IMR-90 (cell line): ENCODE measurements around the gene PFKP. TPM values are rescaled to one million over a fixed set of nuclear protein-coding genes. Genes with fewer than 3 reads are reported as not detected.
A peak's percentile ranks its signal among the peaks of the same experiment; 100 is the strongest.

Experiments used
- ATAC-seq: fragments of 200-7000 bp; cut with Tn5 transposase; 2 replicates; pipeline ENCODE4 v1.9.1; 2020; ENCODE audit warnings: low read depth, mild to moderate bottlenecking, moderate library complexity
- BruUV-seq: library from RNA; stranded (reverse); fragments of 400-500 nt; replicated peaks from 2 replicates; lab custom pipeline; 2021; lab: Mats Ljungman, UMichigan
- CTCF ChIA-PET: fragments of 300-600 bp; formaldehyde crosslinking; extraction: SDS; loops from one replicate; lab custom pipeline; 2021; ENCODE audit warnings: antibody characterized with exemption; lab: Yijun Ruan, JAX
- POLR2A ChIA-PET: fragments of 300-600 bp; sonication (Branson Sonifier 250); formaldehyde crosslinking; loops from one replicate; lab custom pipeline; 2022; ENCODE audit warnings: antibody characterized with exemption; ENCODE audit not compliant: unreplicated experiment; lab: Charles Lee
- DNase-seq: peaks from one replicate; pipeline ENCODE4 v3.0.0; 2013
- H2AFZ ChIP-seq: replicated peaks from 2 replicates; pipeline ENCODE3; 2013; ENCODE audit warnings: low read length, mild to moderate bottlenecking; ENCODE audit not compliant: poor library complexity
- H2AK5ac ChIP-seq: 2 replicates; pipeline ENCODE4 v1.6.1; 2013; ENCODE audit warnings: low read depth, low read length, inconsistent platforms
- H2AK9ac ChIP-seq: replicated peaks from 2 replicates; pipeline ENCODE3; 2013; ENCODE audit warnings: mild to moderate bottlenecking, low read depth, low read length, moderate library complexity; ENCODE audit not compliant: poor library complexity
- H2BK120ac ChIP-seq: 2 replicates; pipeline ENCODE4 v1.6.1; 2013; ENCODE audit warnings: low read depth, low read length, inconsistent platforms
- H2BK15ac ChIP-seq: 3 replicates; pipeline ENCODE4 v1.6.1; 2013; ENCODE audit warnings: low read depth, low read length, inconsistent platforms
- H2BK20ac ChIP-seq: 2 replicates; pipeline ENCODE4 v1.6.1; 2013; ENCODE audit warnings: low read depth, mild to moderate bottlenecking, inconsistent platforms, low read length, moderate library complexity
- H2BK5ac ChIP-seq: 2 replicates; pipeline ENCODE4 v1.6.1; 2013; ENCODE audit warnings: mild to moderate bottlenecking, low read depth, low read length, inconsistent platforms; ENCODE audit not compliant: poor library complexity, severe bottlenecking
- H3K14ac ChIP-seq: replicated peaks from 2 replicates; pipeline ENCODE4 v1.6.1; 2013; ENCODE audit warnings: low read depth, low read length, inconsistent platforms
- H3K18ac ChIP-seq: 2 replicates; pipeline ENCODE4 v1.6.1; 2013; ENCODE audit warnings: low read depth, low read length, control low read depth
- H3K23ac ChIP-seq: 2 replicates; pipeline ENCODE4 v1.6.1; 2013; ENCODE audit warnings: low read depth, low read length, inconsistent platforms
- H3K27ac ChIP-seq: 2 replicates; pipeline ENCODE4 v1.5.1; 2013; ENCODE audit warnings: mild to moderate bottlenecking, control low read depth, low read length; ENCODE audit not compliant: insufficient read depth
- H3K27me3 ChIP-seq: 2 replicates; pipeline ENCODE4 v1.6.1; 2013; ENCODE audit warnings: low read length; ENCODE audit not compliant: control insufficient read depth, insufficient read depth
- H3K36me3 ChIP-seq: 2 replicates; pipeline ENCODE4 v1.6.1; 2013; ENCODE audit warnings: low read length, mixed read lengths; ENCODE audit not compliant: control insufficient read depth, insufficient read depth
- H3K4ac ChIP-seq: 2 replicates; pipeline ENCODE4 v1.6.1; 2013; ENCODE audit warnings: low read depth, low read length, inconsistent platforms
- H3K4me1 ChIP-seq: 2 replicates; pipeline ENCODE4 v1.6.1; 2013; ENCODE audit warnings: low read length, mixed read lengths; ENCODE audit not compliant: control insufficient read depth, insufficient read depth
- H3K4me2 ChIP-seq: 2 replicates; pipeline ENCODE4 v1.6.1; 2013; ENCODE audit warnings: low read depth, mild to moderate bottlenecking, control low read depth, low read length, moderate library complexity
- H3K4me3 ChIP-seq: 2 replicates; pipeline ENCODE4 v1.5.1; 2013; ENCODE audit warnings: low read depth, mild to moderate bottlenecking, control low read depth, low read length, moderate library complexity; ENCODE audit not compliant: insufficient read depth
- H3K56ac ChIP-seq: 2 replicates; pipeline ENCODE4 v1.6.1; 2013; ENCODE audit warnings: low read length, inconsistent platforms; ENCODE audit not compliant: insufficient read depth; ENCODE audit errors: extremely low read depth
- H3K79me1 ChIP-seq, 2 experiments: 2 replicates each; pipeline ENCODE4 v1.6.1; 2013; ENCODE audit warnings: low read length in 2 of 2, inconsistent platforms in 1 of 2, low read depth in 1 of 2
- H3K9ac ChIP-seq: 2 replicates; pipeline ENCODE4 v1.6.1; 2013; ENCODE audit warnings: low read depth, low read length, control low read depth
- H3K9me1 ChIP-seq: 2 replicates; pipeline ENCODE4 v1.6.1; 2013; ENCODE audit warnings: low read length, inconsistent platforms; ENCODE audit not compliant: insufficient read depth
- H3K9me3 ChIP-seq: 2 replicates; pipeline ENCODE4 v1.6.1; 2013; ENCODE audit warnings: low read length; ENCODE audit not compliant: control insufficient read depth, insufficient read depth
- H4K20me1 ChIP-seq: 2 replicates; pipeline ENCODE4 v1.6.1; 2013; ENCODE audit warnings: low read length, inconsistent platforms; ENCODE audit not compliant: insufficient read depth
- H4K5ac ChIP-seq: 2 replicates; pipeline ENCODE4 v1.6.1; 2013; ENCODE audit warnings: mild to moderate bottlenecking, low read depth, low read length, control low read depth
- H4K8ac ChIP-seq, 2 experiments: 2 replicates each; pipeline ENCODE4 v1.6.1; 2013; ENCODE audit warnings: low read depth in 2 of 2, low read length in 2 of 2, control low read depth in 1 of 2, inconsistent platforms in 1 of 2
- H4K91ac ChIP-seq: 2 replicates; pipeline ENCODE4 v1.6.1; 2013; ENCODE audit warnings: low read depth, low read length, inconsistent platforms; ENCODE audit not compliant: insufficient read depth
- CHD1 ChIP-seq: IDR thresholded peaks from 2 replicates; pipeline ENCODE4 v1.6.1; 2012; ENCODE audit warnings: low read depth, low read length, improper control_type of control experiment
- FOS ChIP-seq: fragments of 150-350 bp; IDR thresholded peaks from 2 replicates; pipeline ENCODE4 v1.6.1; 2016; ENCODE audit warnings: low read depth, low read length
- MAFK ChIP-seq: IDR thresholded peaks from 2 replicates; pipeline ENCODE4 v1.6.1; 2012; ENCODE audit warnings: low read depth, low read length, improper control_type of control experiment
- MAZ ChIP-seq: IDR thresholded peaks from 2 replicates; pipeline ENCODE4 v1.6.1; 2012; ENCODE audit warnings: low read depth, mild to moderate bottlenecking, low read length, improper control_type of control experiment, moderate library complexity, borderline replicate concordance
- NFE2L2 ChIP-seq: fragments of 150-350 bp; IDR thresholded peaks from 2 replicates; pipeline ENCODE4 v1.6.1; 2016; ENCODE audit warnings: low read depth, mild to moderate bottlenecking, low read length
- RFX5 ChIP-seq: IDR thresholded peaks from 2 replicates; pipeline ENCODE4 v1.8.0; 2012; ENCODE audit warnings: low read depth, mild to moderate bottlenecking, low read length, moderate library complexity
- SMC3 ChIP-seq: fragments of 150-350 bp; IDR thresholded peaks from 2 replicates; pipeline ENCODE4 v1.6.1; 2016; ENCODE audit warnings: low read depth, mild to moderate bottlenecking, antibody characterized with exemption, low read length, moderate library complexity
- WGBS, 2 experiments: methylation state at CpG; one replicate each; pipeline versions ENCODE4 v1.1.5 to v1.1.7; 2013; ENCODE audit warnings: missing lambda C conversion rate in 2 of 2; ENCODE audit not compliant: insufficient read length in 1 of 2; ENCODE audit errors: extremely low coverage in 2 of 2; 5-methylcytosine and 5-hydroxymethylcytosine counted together
- dilution Hi-C: fragments of 300-500 bp; cut with HindIII; formaldehyde crosslinking; loops from one replicate; pipeline ENCODE4 v1.14.3; 2018; ENCODE audit warnings: low sequenced_read_pairs; ENCODE audit not compliant: unreplicated experiment
- in situ Hi-C: fragments of 300-500 bp; cut with MboI; formaldehyde crosslinking; loops from 3 replicates; pipeline ENCODE4 v1.14.3; 2019; ENCODE audit warnings: low sequenced_read_pairs, inconsistent platforms, mixed read lengths
- intact Hi-C: fragments of 100-400 bp; cut with micrococcal nuclease; formaldehyde crosslinking; loops from 2 replicates; pipeline ENCODE4 v1.10.0; 2022
- polyA plus RNA-seq, 3 experiments: library from polyadenylated mRNA; depleted of rRNA; stranded (reverse); fragments of >200 nt; gene quantifications; 2 replicates each; pipeline ENCODE4 v1.2.3, GENCODE V29; 2012; ENCODE audit warnings: low replicate concordance in 1 of 3
- total RNA-seq: library from RNA; depleted of rRNA; stranded (reverse); fragments of >200 nt; gene quantifications from 2 replicates; pipeline ENCODE4 v1.2.3, GENCODE V29; 2012
- TF ChIP-seq, protein P1 (sequence below): fragments of 150-350 bp; IDR thresholded peaks from 2 replicates; pipeline ENCODE4 v1.6.1; 2016; ENCODE audit warnings: low read depth, mild to moderate bottlenecking, low read length, moderate library complexity, borderline replicate concordance

PFKP gene
- total and polyA plus RNA-seq, 2 of the 4 experiments (the other 2 are of a cell fraction) = 223 to 294 TPM

DNA sequence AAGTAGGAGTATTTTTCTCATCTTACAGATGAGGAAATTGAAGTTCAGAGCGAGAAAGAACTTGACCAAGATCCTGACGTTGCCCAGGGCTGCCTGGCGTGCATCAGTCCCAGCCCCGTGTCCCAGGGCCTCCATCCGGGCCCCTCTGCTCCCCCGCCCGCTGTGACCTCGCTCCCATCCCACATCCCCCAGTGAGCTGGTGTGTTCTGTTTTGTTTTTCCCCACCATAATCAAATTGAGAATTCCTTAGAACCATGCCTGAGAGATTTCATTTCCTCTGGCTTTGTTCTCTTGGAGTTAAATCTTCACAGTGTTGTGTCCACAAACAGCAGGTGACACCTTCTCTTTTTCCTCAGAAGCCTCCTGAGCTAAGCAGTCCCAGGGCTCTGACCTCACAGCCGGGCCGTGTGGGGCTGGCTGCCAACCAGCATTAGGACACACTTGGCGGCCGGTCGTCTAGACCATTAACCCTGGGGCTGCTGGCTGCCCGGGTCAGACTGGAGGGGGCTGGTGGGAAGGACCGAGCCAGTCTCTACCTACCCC is 44.3 kb downstream of the PFKP start:
- intact Hi-C loops (no loop called here), in situ Hi-C loops (no loop called here), dilution Hi-C loops (no loop called here)
- ATAC-seq (no peak), DNase-seq (peak; percentile 27)
- TF ChIP-seq MAFK (no peak), CHD1 (no peak), SMC3 (no peak), FOS (no peak), NFE2L2 (no peak), RFX5 (no peak), MAZ (no peak)
- TF ChIP-seq, protein P1, sequence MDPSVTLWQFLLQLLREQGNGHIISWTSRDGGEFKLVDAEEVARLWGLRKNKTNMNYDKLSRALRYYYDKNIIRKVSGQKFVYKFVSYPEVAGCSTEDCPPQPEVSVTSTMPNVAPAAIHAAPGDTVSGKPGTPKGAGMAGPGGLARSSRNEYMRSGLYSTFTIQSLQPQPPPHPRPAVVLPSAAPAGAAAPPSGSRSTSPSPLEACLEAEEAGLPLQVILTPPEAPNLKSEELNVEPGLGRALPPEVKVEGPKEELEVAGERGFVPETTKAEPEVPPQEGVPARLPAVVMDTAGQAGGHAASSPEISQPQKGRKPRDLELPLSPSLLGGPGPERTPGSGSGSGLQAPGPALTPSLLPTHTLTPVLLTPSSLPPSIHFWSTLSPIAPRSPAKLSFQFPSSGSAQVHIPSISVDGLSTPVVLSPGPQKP = no peak
- ChIA-PET CTCF (no interaction called here), POLR2A (no interaction called here)
- H3K9ac ChIP-seq = no peak overlapping the region
- peaks cover 8% of the 10 kb centered on the region for H3K4me1 ChIP-seq
- H4K8ac ChIP-seq = no peak overlapping the region
- no TSS peak for BruUV-seq
- no peak overlapping the region for H2BK120ac ChIP-seq
- H4K91ac ChIP-seq = no peak overlapping the region
- no peak overlapping the region for H3K14ac ChIP-seq
- H2BK20ac ChIP-seq = no peak overlapping the region
- H3K4ac ChIP-seq = no peak overlapping the region
- peaks cover 17% of the 10 kb centered on the region for H3K9me1 ChIP-seq
- peaks cover 32% of the 10 kb centered on the region for H4K20me1 ChIP-seq
- no peak overlapping the region for H3K56ac ChIP-seq
- H3K4me2 ChIP-seq = no peak overlapping the region
- no peak overlapping the region for H2AFZ ChIP-seq
- no peak overlapping the region for H2AK5ac ChIP-seq
- H3K27ac ChIP-seq = no peak overlapping the region
- H3K9me3 ChIP-seq = no peaks in the 10 kb centered on the region
- H3K79me1 ChIP-seq = peaks cover 50 to 68% of the 10 kb centered on the region in 2 experiments
- H3K18ac ChIP-seq = no peak overlapping the region
- no peaks in the 10 kb centered on the region for H3K27me3 ChIP-seq
- no peak overlapping the region for H3K23ac ChIP-seq
- no CpG with 5 or more reads among the region's 15 CpGs for WGBS, 2 experiments
- H2AK9ac ChIP-seq = no peak overlapping the region
- H3K4me3 ChIP-seq = no peak overlapping the region
- H4K5ac ChIP-seq = no peak overlapping the region
- H2BK15ac ChIP-seq = no peak overlapping the region
- H2BK5ac ChIP-seq = no peak overlapping the region
- H3K36me3 ChIP-seq = peaks cover 74% of the 10 kb centered on the region
